BJ (cell line): ENCODE measurements around the gene CLIC5. TPM values are rescaled to one million over a fixed set of nuclear protein-coding genes. Genes with fewer than 3 reads are reported as not detected.

Source experiments
- CTCF ChIA-PET: fragments of 350-600 bp; formaldehyde crosslinking; extraction: SDS; loops from one replicate; lab custom pipeline; 2021; ENCODE audit warnings: antibody characterized with exemption, inconsistent platforms; lab: Yijun Ruan, JAX
- POLR2A ChIA-PET: fragments of 300-600 bp; sonication (Branson Sonifier 250); formaldehyde crosslinking; extraction: SDS; loops from one replicate; lab custom pipeline; 2021; ENCODE audit warnings: antibody characterized with exemption; lab: Charles Lee
- DNase-seq: peaks from one replicate; pipeline ENCODE4 v3.0.0-alpha.2; 2011; ENCODE audit warnings: low read depth
- H3K27me3 ChIP-seq: 2 replicates; pipeline ENCODE4 v1.6.0; 2011; ENCODE audit warnings: low read length; ENCODE audit not compliant: control insufficient read depth, insufficient read depth
- H3K36me3 ChIP-seq: 2 replicates; pipeline ENCODE4 v1.5.1; 2011; ENCODE audit warnings: low read length; ENCODE audit not compliant: control insufficient read depth, insufficient read depth
- H3K4me3 ChIP-seq: 2 replicates; pipeline ENCODE4 v1.5.1; 2011; ENCODE audit warnings: low read depth, mild to moderate bottlenecking, control low read depth, low read length
- polyA plus RNA-seq: library from polyadenylated mRNA; depleted of rRNA; stranded (reverse); fragments of >200 nt; gene quantifications from 2 replicates; pipeline ENCODE4 v1.2.3, GENCODE V29; 2011
- TF ChIP-seq, protein P1 (sequence below): IDR thresholded peaks from 2 replicates; pipeline ENCODE4 v1.5.1; 2011; ENCODE audit warnings: low read depth, mild to moderate bottlenecking, control low read depth, inconsistent platforms, low read length, moderate library complexity; ENCODE audit not compliant: insufficient read depth

The CLIC5 gene
- polyA plus RNA-seq, 1 experiment = not detected

DNA sequence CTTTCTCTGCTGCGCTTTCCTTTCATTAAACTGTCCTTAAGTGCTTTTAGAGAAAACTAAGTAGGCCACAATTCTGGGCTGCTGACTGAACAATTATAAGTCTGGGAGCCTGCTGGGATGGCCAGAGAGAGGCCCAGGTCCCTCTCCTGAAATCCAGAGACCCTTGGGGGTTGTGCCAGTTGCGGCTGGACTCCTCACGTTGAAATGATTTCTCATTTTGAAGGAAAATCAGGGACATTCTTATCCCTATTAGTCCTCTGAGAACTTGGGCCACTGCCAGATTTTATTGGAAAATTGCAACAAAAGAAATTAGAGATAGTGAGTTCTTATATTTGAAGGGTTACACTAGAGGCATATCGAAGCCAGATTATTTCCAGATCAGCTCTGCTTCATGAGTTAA is 145.1 kb downstream of the CLIC5 start:
- Histone ChIP-seq H3K4me3 (no peak overlapping the region), H3K27me3 (no peaks in the 10 kb centered on the region), H3K36me3 (no peaks in the 10 kb centered on the region)
- TF ChIP-seq, protein P1, sequence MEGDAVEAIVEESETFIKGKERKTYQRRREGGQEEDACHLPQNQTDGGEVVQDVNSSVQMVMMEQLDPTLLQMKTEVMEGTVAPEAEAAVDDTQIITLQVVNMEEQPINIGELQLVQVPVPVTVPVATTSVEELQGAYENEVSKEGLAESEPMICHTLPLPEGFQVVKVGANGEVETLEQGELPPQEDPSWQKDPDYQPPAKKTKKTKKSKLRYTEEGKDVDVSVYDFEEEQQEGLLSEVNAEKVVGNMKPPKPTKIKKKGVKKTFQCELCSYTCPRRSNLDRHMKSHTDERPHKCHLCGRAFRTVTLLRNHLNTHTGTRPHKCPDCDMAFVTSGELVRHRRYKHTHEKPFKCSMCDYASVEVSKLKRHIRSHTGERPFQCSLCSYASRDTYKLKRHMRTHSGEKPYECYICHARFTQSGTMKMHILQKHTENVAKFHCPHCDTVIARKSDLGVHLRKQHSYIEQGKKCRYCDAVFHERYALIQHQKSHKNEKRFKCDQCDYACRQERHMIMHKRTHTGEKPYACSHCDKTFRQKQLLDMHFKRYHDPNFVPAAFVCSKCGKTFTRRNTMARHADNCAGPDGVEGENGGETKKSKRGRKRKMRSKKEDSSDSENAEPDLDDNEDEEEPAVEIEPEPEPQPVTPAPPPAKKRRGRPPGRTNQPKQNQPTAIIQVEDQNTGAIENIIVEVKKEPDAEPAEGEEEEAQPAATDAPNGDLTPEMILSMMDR = no peak
- ChIA-PET CTCF (no interaction called here), POLR2A (no interaction called here)
- no peak for DNase-seq

DNA sequence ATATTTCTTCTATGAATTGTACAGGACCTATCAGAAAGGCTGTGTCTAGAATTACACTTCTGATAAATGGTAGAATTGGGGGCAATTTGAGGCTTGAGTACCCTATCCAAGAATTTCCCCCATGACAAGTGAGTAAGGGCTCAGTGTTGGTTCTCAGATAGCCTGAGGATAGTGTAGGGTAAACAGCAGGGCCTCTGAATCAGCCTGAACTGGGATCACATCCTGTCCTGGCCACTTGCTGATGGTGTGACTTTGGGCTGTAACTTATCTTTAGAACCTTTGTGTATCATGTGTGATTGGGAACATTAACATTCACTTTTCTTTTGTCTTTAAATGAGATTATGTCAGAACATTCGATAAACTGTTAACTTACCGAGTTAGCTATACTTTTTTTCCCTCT is 151.0 kb downstream of the CLIC5 start:
- TF ChIP-seq, protein P1 = no peak
- no peak overlapping the region for H3K4me3 ChIP-seq
- H3K27me3 ChIP-seq = peaks cover 2% of the 10 kb centered on the region; the same call in 1 of the 2 replicates
- POLR2A ChIA-PET = no interaction called here
- CTCF ChIA-PET = interaction anchor here (0.7 kb wide), 1 partner anchor 9 kb away, joined by 3 read pairs; no protein-coding TSS in a partner anchor
- DNase-seq = no peak
- no peaks in the 10 kb centered on the region for H3K36me3 ChIP-seq

DNA sequence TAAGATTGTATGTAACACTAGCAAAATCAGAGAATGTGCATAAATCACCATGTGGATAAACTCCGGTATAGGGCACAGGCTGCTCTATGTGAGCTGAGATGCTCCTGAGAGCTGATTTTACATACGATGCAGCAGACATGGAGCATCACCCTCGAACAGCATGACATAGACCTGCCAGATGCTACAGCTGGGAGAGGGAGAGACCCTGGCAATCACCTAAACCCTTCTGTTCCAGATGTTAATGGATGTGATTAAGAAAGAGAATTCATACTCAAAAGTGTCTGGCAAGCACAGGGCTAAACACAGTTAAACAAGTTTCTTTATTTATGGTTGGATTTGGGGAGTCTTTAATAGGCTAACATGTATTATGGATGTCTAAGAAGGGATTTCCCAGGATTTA is 157.0 kb downstream of the CLIC5 start:
- POLR2A ChIA-PET = no interaction called here
- Histone ChIP-seq H3K36me3 (no peaks in the 10 kb centered on the region), H3K27me3 (peaks cover 2% of the 10 kb centered on the region), H3K4me3 (no peak overlapping the region)
- CTCF ChIA-PET = no interaction called here
- DNase-seq = no peak
- TF ChIP-seq, protein P1 = no peak

DNA sequence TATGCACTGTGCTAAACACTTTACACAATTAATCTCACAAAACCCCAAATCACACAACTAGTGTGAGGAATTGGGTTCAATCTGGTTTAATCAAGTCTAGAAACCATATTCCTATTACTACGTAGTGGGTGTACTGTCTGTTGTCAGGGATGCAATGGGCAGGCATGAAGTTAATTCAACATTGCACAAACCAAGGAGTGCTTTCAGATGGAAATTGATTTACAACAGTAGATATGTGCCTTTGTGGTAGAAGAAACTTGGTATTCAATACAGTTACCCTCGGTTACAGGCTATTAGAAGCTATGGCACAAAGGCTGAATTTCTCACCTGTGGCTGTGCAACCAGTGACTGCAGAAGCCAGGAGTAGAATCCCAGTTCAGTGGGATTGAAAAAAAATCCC is 157.8 kb downstream of the CLIC5 start:
- Histone ChIP-seq H3K4me3 (no peak overlapping the region), H3K36me3 (no peaks in the 10 kb centered on the region), H3K27me3 (peaks cover 2% of the 10 kb centered on the region)
- DNase-seq = no peak
- TF ChIP-seq, protein P1 = no peak
- ChIA-PET POLR2A (no interaction called here), CTCF (interaction anchor here (1.0 kb wide), 1 partner anchor 28 kb away, joined by 3 read pairs; no protein-coding TSS in a partner anchor)

DNA sequence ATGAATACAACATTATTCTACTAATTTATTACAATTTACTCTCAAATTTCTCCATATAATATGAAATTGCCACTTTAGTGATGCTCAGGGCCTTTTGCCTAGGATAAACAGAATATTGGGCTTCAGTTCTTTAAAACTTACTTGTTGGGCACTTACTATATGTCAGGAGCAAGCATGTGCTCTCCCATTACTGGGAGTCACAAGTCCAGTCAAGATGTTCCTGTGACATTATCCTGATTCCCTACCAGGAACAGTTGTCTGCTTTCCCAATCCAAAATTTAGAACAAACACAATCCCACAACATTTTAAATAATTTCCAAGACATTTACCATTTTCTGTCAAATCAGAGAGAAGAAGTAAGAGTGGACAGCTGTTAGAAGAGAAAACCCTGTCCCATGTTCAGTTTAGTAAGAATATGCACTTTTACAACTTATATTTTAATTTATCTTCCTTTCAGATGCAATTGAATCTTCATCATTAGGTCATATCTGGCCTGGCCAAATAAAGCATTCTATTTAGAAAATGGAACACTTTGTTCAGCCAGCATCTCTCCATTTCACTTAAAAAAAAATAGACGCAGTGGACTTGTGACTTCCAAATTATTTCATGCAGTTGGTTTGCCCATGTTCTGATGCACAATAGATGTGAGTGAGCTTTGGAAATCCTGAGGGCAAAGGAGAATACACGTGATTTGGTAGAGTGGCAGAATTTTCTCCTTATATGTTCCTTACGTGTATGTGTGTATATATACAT is 159.8 kb downstream of the CLIC5 start:
- TF ChIP-seq, protein P1 = no peak
- Histone ChIP-seq H3K27me3 (peaks cover 2% of the 10 kb centered on the region), H3K4me3 (no peak overlapping the region), H3K36me3 (no peaks in the 10 kb centered on the region)
- CTCF ChIA-PET = no interaction called here
- POLR2A ChIA-PET = no interaction called here
- DNase-seq = no peak
